IMR-90 (cell line): ENCODE measurements around the gene RAVER2.

Experiments
- BHLHE40 ChIP-seq: fragments of 150-350 bp; IDR thresholded peaks from 2 replicates; pipeline ENCODE4 v1.6.1; 2016; ENCODE audit warnings: mild to moderate bottlenecking, low read depth, low read length
- CEBPB ChIP-seq: IDR thresholded peaks from 2 replicates; pipeline ENCODE4 v1.6.1; 2012; ENCODE audit warnings: low read depth, low read length, improper control_type of control experiment
- CHD1 ChIP-seq: IDR thresholded peaks from 2 replicates; pipeline ENCODE4 v1.6.1; 2012; ENCODE audit warnings: low read depth, low read length, improper control_type of control experiment
- FOS ChIP-seq: fragments of 150-350 bp; IDR thresholded peaks from 2 replicates; pipeline ENCODE4 v1.6.1; 2016; ENCODE audit warnings: low read depth, low read length
- MAFK ChIP-seq: IDR thresholded peaks from 2 replicates; pipeline ENCODE4 v1.6.1; 2012; ENCODE audit warnings: low read depth, low read length, improper control_type of control experiment
- MXI1 ChIP-seq: IDR thresholded peaks from 2 replicates; pipeline ENCODE4 v1.6.1; 2012; ENCODE audit warnings: low read depth, mild to moderate bottlenecking, low read length, moderate library complexity, borderline replicate concordance
- NFE2L2 ChIP-seq: fragments of 150-350 bp; IDR thresholded peaks from 2 replicates; pipeline ENCODE4 v1.6.1; 2016; ENCODE audit warnings: low read depth, mild to moderate bottlenecking, low read length
- POLR2A ChIP-seq: IDR thresholded peaks from 2 replicates; pipeline ENCODE4 v1.6.1; 2012; ENCODE audit warnings: mild to moderate bottlenecking, low read depth, low read length
- RAD21 ChIP-seq: IDR thresholded peaks from 2 replicates; pipeline ENCODE4 v1.6.1; 2012; ENCODE audit warnings: low read length, improper control_type of control experiment
- RCOR1 ChIP-seq: IDR thresholded peaks from 2 replicates; pipeline ENCODE4 v1.6.1; 2012; ENCODE audit warnings: mild to moderate bottlenecking, low read length, improper control_type of control experiment; ENCODE audit not compliant: insufficient replicate concordance
- RFX5 ChIP-seq: IDR thresholded peaks from 2 replicates; pipeline ENCODE4 v1.8.0; 2012; ENCODE audit warnings: low read depth, mild to moderate bottlenecking, low read length, moderate library complexity
- TF ChIP-seq, protein P1 (sequence below): conservative IDR thresholded peaks from 2 replicates; pipeline ENCODE4 v1.5.1; 2012; ENCODE audit warnings: mild to moderate bottlenecking, low read depth, low read length, improper control_type of control experiment
- TF ChIP-seq, protein P2 (sequence below): fragments of 150-350 bp; IDR thresholded peaks from 2 replicates; pipeline ENCODE4 v1.6.1; 2017; ENCODE audit warnings: mild to moderate bottlenecking, antibody characterized with exemption, low read length, low read depth
- TF ChIP-seq, protein P3 (sequence below): fragments of 150-350 bp; IDR thresholded peaks from 2 replicates; pipeline ENCODE4 v1.6.1; 2016; ENCODE audit warnings: low read depth, mild to moderate bottlenecking, low read length, moderate library complexity, borderline replicate concordance

DNA sequence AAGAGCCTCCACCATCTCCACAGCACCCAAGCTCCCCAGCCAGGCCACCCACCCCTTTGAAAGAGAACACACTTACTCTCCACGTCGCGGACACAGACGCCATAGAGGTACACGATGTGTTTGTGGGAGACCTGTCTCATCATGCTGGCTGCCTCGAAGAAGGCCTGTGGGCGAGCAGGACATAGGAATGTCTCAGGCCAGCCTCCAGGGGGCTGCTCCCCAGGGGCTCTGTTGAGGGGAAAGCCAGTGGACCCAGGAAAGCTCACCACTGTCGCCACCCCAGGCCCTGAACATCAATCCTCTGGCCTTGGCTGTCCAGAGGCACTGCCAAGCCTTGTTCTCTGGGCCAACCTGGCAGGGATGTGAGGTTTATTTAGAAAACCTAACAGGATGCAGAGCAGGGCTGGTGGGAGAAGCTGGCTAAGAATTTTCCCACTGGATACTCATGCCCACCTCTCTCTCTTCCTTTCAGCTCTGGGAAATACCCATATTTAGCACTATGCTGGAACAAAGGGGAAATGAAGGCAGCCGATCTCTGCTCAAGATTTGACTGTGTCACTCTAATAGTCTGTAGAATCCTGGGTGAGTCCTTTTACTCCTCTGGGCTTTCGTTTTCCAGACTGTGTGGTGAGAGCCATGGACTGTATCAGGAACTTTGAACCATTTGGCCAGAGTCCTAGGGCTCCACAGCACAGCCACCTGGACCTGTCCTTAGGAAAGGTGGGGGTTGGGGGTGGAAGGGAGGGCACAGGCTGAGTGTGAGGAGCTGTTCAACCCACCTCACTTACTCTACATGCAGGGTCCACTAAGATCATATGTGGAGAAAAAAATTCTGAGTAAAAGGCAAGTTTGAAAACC is 101.9 kb downstream of the RAVER2 start:
- no peak for TF ChIP-seq POLR2A
- no peak for TF ChIP-seq BHLHE40
- TF ChIP-seq, protein P1, sequence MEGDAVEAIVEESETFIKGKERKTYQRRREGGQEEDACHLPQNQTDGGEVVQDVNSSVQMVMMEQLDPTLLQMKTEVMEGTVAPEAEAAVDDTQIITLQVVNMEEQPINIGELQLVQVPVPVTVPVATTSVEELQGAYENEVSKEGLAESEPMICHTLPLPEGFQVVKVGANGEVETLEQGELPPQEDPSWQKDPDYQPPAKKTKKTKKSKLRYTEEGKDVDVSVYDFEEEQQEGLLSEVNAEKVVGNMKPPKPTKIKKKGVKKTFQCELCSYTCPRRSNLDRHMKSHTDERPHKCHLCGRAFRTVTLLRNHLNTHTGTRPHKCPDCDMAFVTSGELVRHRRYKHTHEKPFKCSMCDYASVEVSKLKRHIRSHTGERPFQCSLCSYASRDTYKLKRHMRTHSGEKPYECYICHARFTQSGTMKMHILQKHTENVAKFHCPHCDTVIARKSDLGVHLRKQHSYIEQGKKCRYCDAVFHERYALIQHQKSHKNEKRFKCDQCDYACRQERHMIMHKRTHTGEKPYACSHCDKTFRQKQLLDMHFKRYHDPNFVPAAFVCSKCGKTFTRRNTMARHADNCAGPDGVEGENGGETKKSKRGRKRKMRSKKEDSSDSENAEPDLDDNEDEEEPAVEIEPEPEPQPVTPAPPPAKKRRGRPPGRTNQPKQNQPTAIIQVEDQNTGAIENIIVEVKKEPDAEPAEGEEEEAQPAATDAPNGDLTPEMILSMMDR = no peak
- TF ChIP-seq, protein P2, sequence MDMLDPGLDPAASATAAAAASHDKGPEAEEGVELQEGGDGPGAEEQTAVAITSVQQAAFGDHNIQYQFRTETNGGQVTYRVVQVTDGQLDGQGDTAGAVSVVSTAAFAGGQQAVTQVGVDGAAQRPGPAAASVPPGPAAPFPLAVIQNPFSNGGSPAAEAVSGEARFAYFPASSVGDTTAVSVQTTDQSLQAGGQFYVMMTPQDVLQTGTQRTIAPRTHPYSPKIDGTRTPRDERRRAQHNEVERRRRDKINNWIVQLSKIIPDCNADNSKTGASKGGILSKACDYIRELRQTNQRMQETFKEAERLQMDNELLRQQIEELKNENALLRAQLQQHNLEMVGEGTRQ = no peak
- no peak for TF ChIP-seq MAFK
- TF ChIP-seq, protein P3, sequence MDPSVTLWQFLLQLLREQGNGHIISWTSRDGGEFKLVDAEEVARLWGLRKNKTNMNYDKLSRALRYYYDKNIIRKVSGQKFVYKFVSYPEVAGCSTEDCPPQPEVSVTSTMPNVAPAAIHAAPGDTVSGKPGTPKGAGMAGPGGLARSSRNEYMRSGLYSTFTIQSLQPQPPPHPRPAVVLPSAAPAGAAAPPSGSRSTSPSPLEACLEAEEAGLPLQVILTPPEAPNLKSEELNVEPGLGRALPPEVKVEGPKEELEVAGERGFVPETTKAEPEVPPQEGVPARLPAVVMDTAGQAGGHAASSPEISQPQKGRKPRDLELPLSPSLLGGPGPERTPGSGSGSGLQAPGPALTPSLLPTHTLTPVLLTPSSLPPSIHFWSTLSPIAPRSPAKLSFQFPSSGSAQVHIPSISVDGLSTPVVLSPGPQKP = no peak
- no peak for TF ChIP-seq CHD1
- no peak for TF ChIP-seq RFX5
- no peak for TF ChIP-seq FOS
- TF ChIP-seq MXI1 = no peak
- TF ChIP-seq NFE2L2 = no peak
- no peak for TF ChIP-seq RAD21
- no peak for TF ChIP-seq RCOR1
- TF ChIP-seq CEBPB = no peak
